ENCODE results near the gene ZNF320. TPM values are rescaled to one million over a fixed set of nuclear protein-coding genes. Genes with fewer than 3 reads are reported as not detected.

Gene ZNF320
- total and polyA plus RNA-seq, 2 experiments from 2014 or later: 13.6 to 32.3 TPM

GRCh38 chr19:52880895-52881389 is 16.5 kb downstream of the ZNF320 start:
- TF ChIP-seq EZH2phosphoT487 (IDR thresholded peaks at IDR 0.05; ENCODE audit: unreplicated experiment) (no peak), JUNB (IDR thresholded peaks at IDR 0.05; ENCODE audit: unreplicated experiment) (no peak), ZNF331 (CRISPR knock-in tag; IDR thresholded peaks at IDR 0.05; ENCODE audit: low read depth) (no peak), ZNF462 (CRISPR knock-in tag; IDR thresholded peaks at IDR 0.05) (no peak), ZNF114 (CRISPR knock-in tag; IDR thresholded peaks at IDR 0.05) (no peak), REST (IDR thresholded peaks at IDR 0.05; ENCODE audit: unreplicated experiment) (no peak), CREB1 (CRISPR knock-in tag; IDR thresholded peaks at IDR 0.05; ENCODE audit: low read depth) (no peak), STAT1 (IDR thresholded peaks at IDR 0.05; ENCODE audit: unreplicated experiment) (no peak), EZH2 (IDR thresholded peaks at IDR 0.05; ENCODE audit: low read depth, unreplicated experiment) (no peak), CTCF (conservative IDR thresholded peaks at IDR 0.05; ENCODE audit: low read depth in 2 of 2) (no peak), ETS1 (IDR thresholded peaks at IDR 0.05) (no peak), NANOG (IDR thresholded peaks at IDR 0.05; ENCODE audit: borderline replicate concordance) (no peak), POLR2AphosphoS5 (IDR thresholded peaks at IDR 0.05; ENCODE audit: low read depth) (no peak)
- Histone ChIP-seq H3K79me2 (replicated peaks; ENCODE audit: insufficient read depth) (no peaks in the 10 kb centered on the region; the same call in 1 of the 2 replicates), H3F3A (replicated peaks; ENCODE audit: low read depth) (peaks cover 7% of the 10 kb centered on the region), H4K20me1 (replicated peaks; ENCODE audit: insufficient read depth) (peaks cover 5% of the 10 kb centered on the region; the same call in 1 of the 2 replicates), H3K27ac (ENCODE audit: low read depth) (no peak overlapping the region), H3K4me1 (ENCODE audit: insufficient read depth) (no peaks in the 10 kb centered on the region), H3K4me2 (no peak overlapping the region), H3K9me2 (ENCODE audit: insufficient read depth) (no peaks in the 10 kb centered on the region), H3K27me3 (ENCODE audit: insufficient read depth) (no peaks in the 10 kb centered on the region), H3K4me3 (no peak overlapping the region), H3K36me3 (ENCODE audit: insufficient read depth) (peaks cover 56% of the 10 kb centered on the region), H2AFZ (no peak overlapping the region)
- ATAC-seq (no peak), DNase-seq (ENCODE audit: low spot score) (no peak)
- peaks cover 81% of the 10 kb centered on the region for H3K36me3 Mint-ChIP-seq (ENCODE audit: low read depth)
- H3K4me3 Mint-ChIP-seq: no peak overlapping the region
- H3K9me3 Mint-ChIP-seq: peaks cover 8% of the 10 kb centered on the region; the same call in 2 of the 3 replicates
- H3K4me1 Mint-ChIP-seq: no peaks in the 10 kb centered on the region
- H3K27ac Mint-ChIP-seq: no peak overlapping the region
- peaks cover 1% of the 10 kb centered on the region for H3K27me3 Mint-ChIP-seq (ENCODE audit: insufficient read depth, low read depth, poor library complexity)

All from GM23338 (cell line).